ENCODE results near the gene CHD1.

Gene CHD1

GRCh38 chr5:98844865-98845264 is 83.9 kb downstream of the CHD1 start:
- Histone ChIP-seq H3K27ac (ENCODE audit: low read depth, low read length) (no peak overlapping the region), H3K36me3 (ENCODE audit: insufficient read depth, low read length) (no peaks in the 10 kb centered on the region), H3K4me1 (ENCODE audit: control insufficient read depth, insufficient read depth, low read length, unreplicated experiment) (no peaks in the 10 kb centered on the region), H3K79me2 (ENCODE audit: control insufficient read depth, insufficient read depth, low read length, unreplicated experiment) (no peaks in the 10 kb centered on the region), H2AFZ (ENCODE audit: low read length, unreplicated experiment) (no peak overlapping the region), H3K27me3 (ENCODE audit: insufficient read depth, low read length) (no peaks in the 10 kb centered on the region), H3K4me3 (ENCODE audit: low read depth, low read length) (no peak overlapping the region)

DNA sequence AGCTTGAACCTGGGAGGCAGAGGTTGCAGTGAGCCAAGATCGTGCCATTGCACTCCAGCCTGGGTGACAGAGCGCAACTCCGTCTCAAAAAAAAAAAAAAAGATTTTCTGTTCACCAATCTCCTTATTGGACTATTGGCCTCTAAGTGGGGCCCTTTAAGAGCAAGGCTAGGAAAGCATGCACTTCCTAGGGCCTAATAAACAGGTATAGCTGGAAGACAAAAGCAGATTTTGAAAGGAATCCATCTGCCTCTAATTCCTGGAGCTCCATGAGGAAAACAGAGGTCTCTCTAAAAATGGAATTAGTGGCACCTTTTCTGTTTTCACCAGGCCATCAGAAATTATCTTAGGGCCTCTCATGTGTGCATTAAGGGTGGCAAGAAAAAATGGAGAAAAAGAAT is 85.3 kb downstream of the CHD1 start:
- Histone ChIP-seq H3K4me1 (ENCODE audit: control insufficient read depth, insufficient read depth, low read length, unreplicated experiment) (no peaks in the 10 kb centered on the region), H3K27me3 (ENCODE audit: insufficient read depth, low read length) (no peaks in the 10 kb centered on the region), H3K36me3 (ENCODE audit: insufficient read depth, low read length) (no peaks in the 10 kb centered on the region), H2AFZ (ENCODE audit: low read length, unreplicated experiment) (no peak overlapping the region), H3K4me3 (ENCODE audit: low read depth, low read length) (no peak overlapping the region), H3K79me2 (ENCODE audit: control insufficient read depth, insufficient read depth, low read length, unreplicated experiment) (no peaks in the 10 kb centered on the region), H3K27ac (ENCODE audit: low read depth, low read length) (no peak overlapping the region)

DNA sequence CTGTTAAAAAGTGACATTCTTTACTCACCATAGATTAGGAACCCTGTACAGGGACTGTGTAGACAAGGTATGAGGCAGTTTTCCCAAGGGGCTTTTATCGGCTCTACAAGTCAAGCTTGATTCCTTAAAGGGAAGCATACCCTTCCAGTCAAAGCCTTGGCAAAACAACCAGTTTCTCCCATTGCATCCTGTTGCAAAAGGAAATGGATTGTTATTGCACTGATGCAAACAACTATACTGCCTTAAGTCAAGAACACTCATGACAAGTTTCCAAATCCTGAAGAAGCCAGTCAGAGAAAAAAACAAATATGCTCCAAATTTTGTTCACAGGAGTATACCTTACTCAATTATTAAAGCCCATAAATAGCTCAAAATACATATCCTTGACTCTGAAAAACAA is 87.9 kb downstream of the CHD1 start:
- Histone ChIP-seq H3K27ac (ENCODE audit: low read depth, low read length) (no peak overlapping the region), H3K4me1 (ENCODE audit: control insufficient read depth, insufficient read depth, low read length, unreplicated experiment) (no peaks in the 10 kb centered on the region), H2AFZ (ENCODE audit: low read length, unreplicated experiment) (no peak overlapping the region), H3K27me3 (ENCODE audit: insufficient read depth, low read length) (no peaks in the 10 kb centered on the region), H3K79me2 (ENCODE audit: control insufficient read depth, insufficient read depth, low read length, unreplicated experiment) (no peaks in the 10 kb centered on the region), H3K36me3 (ENCODE audit: insufficient read depth, low read length) (no peaks in the 10 kb centered on the region), H3K4me3 (ENCODE audit: low read depth, low read length) (no peak overlapping the region)

- Histone ChIP-seq H3K4me3 (ENCODE audit: low read depth, low read length) (no peak overlapping the region), H2AFZ (ENCODE audit: low read length, unreplicated experiment) (no peak overlapping the region)
Observed at GRCh38 chr5:98839469-98840383, 89.1 kb downstream of the CHD1 start.

DNA sequence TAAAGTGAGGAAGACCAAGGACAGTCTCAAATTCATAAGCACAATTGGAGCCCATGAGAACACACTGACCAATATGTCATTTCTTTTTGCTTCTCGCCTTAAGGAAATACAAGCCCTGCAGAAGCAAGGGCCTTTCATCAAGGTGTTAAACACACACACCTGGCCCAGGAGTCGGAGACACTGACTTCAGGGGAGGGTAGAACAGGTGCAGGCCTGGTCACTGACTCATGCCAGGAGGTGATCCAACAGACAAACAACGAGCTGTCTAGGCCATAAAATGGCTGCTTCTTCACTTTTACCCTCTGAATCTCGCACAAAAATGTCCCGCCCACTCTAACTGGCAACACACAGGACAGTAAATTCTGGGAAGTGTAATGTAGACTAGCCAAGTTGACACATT is 92.6 kb downstream of the CHD1 start:
- Histone ChIP-seq H2AFZ (ENCODE audit: low read length, unreplicated experiment) (no peak overlapping the region), H3K27ac (ENCODE audit: low read depth, low read length) (no peak overlapping the region), H3K27me3 (ENCODE audit: insufficient read depth, low read length) (no peaks in the 10 kb centered on the region), H3K79me2 (ENCODE audit: control insufficient read depth, insufficient read depth, low read length, unreplicated experiment) (no peaks in the 10 kb centered on the region), H3K36me3 (ENCODE audit: insufficient read depth, low read length) (no peaks in the 10 kb centered on the region), H3K4me3 (ENCODE audit: low read depth, low read length) (no peak overlapping the region), H3K4me1 (ENCODE audit: control insufficient read depth, insufficient read depth, low read length, unreplicated experiment) (no peaks in the 10 kb centered on the region)

More at GRCh38 chr5:98839469-98840383, 89.1 kb downstream of the CHD1 start:
- H3K27ac ChIP-seq (ENCODE audit: low read depth, low read length): no peak overlapping the region
- no peaks in the 10 kb centered on the region for H3K79me2 ChIP-seq (ENCODE audit: control insufficient read depth, insufficient read depth, low read length, unreplicated experiment)
- no peaks in the 10 kb centered on the region for H3K27me3 ChIP-seq (ENCODE audit: insufficient read depth, low read length)
- no peaks in the 10 kb centered on the region for H3K4me1 ChIP-seq (ENCODE audit: control insufficient read depth, insufficient read depth, low read length, unreplicated experiment)
- H3K36me3 ChIP-seq (ENCODE audit: insufficient read depth, low read length): no peaks in the 10 kb centered on the region

DNA sequence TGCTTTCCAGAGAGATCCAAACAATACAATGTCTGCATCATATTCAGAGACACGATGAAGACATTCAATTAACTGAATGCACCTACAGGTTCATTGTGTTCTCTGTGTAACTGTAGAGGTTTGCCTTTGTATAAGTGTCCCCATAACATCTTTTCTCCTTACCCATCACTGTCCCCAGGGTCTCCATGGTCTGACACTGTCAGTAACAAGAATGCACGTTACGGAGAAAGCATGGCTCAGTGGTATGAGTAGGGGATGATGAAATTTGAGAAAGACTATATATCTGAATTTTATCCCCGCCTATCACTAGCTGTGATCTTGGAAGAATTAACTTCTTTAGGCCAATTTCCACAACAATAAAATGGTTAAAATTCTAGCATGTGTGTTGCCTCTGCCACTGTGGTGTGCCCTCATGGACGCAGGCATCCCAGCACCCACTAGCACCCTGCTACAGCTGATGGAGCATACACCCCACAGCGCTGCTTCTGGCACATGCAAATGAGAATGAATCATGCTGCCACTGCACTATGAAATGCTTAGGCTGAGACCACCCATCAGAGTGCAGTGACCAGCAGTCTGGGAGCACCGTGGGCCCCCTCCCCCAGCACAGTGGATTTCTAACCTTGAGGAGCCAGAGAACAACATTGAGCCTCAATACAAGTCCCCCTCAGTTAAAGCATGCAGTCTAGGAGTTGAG is 101.1 kb downstream of the CHD1 start:
- no peaks in the 10 kb centered on the region for H3K27me3 ChIP-seq (ENCODE audit: insufficient read depth, low read length)
- no peaks in the 10 kb centered on the region for H3K36me3 ChIP-seq (ENCODE audit: insufficient read depth, low read length)
- no peak overlapping the region for H2AFZ ChIP-seq (ENCODE audit: low read length, unreplicated experiment)
- H3K79me2 ChIP-seq (ENCODE audit: control insufficient read depth, insufficient read depth, low read length, unreplicated experiment): no peaks in the 10 kb centered on the region
- peaks cover 5% of the 10 kb centered on the region for H3K4me1 ChIP-seq (ENCODE audit: control insufficient read depth, insufficient read depth, low read length, unreplicated experiment)
- no peak overlapping the region for H3K27ac ChIP-seq (ENCODE audit: low read depth, low read length)
- H3K4me3 ChIP-seq (ENCODE audit: low read depth, low read length): no peak overlapping the region

- H3K27ac ChIP-seq (ENCODE audit: low read depth, low read length): no peak overlapping the region
- H3K4me3 ChIP-seq (ENCODE audit: low read depth, low read length): no peak overlapping the region
- no peaks in the 10 kb centered on the region for H3K27me3 ChIP-seq (ENCODE audit: insufficient read depth, low read length)
- no peaks in the 10 kb centered on the region for H3K79me2 ChIP-seq (ENCODE audit: control insufficient read depth, insufficient read depth, low read length, unreplicated experiment)
- no peaks in the 10 kb centered on the region for H3K36me3 ChIP-seq (ENCODE audit: insufficient read depth, low read length)
- H3K4me1 ChIP-seq (ENCODE audit: control insufficient read depth, insufficient read depth, low read length, unreplicated experiment): peaks cover 5% of the 10 kb centered on the region
- H2AFZ ChIP-seq (ENCODE audit: low read length, unreplicated experiment): no peak overlapping the region
Observed at GRCh38 chr5:98827161-98827560, 101.6 kb downstream of the CHD1 start.

DNA sequence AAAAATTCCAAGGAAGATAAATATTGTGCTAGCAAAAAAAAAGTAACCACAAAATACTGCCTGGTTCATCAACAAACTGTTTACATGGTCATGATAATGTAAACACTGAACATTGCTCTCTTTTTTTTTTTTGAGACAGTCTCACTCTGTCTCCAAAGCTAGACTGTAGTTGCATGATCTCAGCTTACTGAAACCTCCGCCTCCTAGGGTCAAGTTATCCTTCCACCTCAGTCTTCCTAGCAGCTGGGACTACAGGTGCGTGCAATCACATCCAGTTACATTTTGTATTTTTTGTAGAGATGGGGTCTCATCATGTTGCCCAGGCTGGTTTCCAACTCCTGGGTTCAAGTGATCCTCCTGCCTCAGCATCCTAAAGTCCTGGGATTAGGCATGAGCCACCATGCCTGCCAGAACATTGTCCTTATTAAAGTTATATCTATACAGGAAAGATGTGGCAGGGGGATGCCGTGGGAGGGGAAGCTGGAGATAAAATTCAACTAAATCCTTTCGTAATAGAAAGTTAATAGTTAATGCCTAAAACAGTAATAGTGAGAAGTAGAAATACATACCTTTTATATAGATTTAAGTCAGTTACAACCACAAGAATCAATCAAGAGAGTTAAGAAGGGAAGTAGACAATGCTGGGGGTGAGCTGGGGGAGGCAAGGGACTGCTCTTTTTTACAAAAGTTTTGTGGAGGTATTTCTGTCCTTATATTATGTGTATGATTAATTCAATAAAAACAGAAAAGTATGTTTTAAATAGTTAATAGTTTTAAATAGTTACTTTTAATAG is 103.0 kb downstream of the CHD1 start:
- no peaks in the 10 kb centered on the region for H3K79me2 ChIP-seq (ENCODE audit: control insufficient read depth, insufficient read depth, low read length, unreplicated experiment)
- H3K36me3 ChIP-seq (ENCODE audit: insufficient read depth, low read length): no peaks in the 10 kb centered on the region
- H3K27ac ChIP-seq (ENCODE audit: low read depth, low read length): no peak overlapping the region
- H2AFZ ChIP-seq (ENCODE audit: low read length, unreplicated experiment): no peak overlapping the region
- H3K4me1 ChIP-seq (ENCODE audit: control insufficient read depth, insufficient read depth, low read length, unreplicated experiment): peaks cover 5% of the 10 kb centered on the region
- no peaks in the 10 kb centered on the region for H3K27me3 ChIP-seq (ENCODE audit: insufficient read depth, low read length)
- H3K4me3 ChIP-seq (ENCODE audit: low read depth, low read length): no peak overlapping the region

- Histone ChIP-seq H3K27ac (ENCODE audit: low read depth, low read length) (no peak overlapping the region), H3K4me1 (ENCODE audit: control insufficient read depth, insufficient read depth, low read length, unreplicated experiment) (no peaks in the 10 kb centered on the region), H3K79me2 (ENCODE audit: control insufficient read depth, insufficient read depth, low read length, unreplicated experiment) (no peaks in the 10 kb centered on the region), H3K4me3 (ENCODE audit: low read depth, low read length) (no peak overlapping the region), H2AFZ (ENCODE audit: low read length, unreplicated experiment) (no peak overlapping the region), H3K27me3 (ENCODE audit: insufficient read depth, low read length) (no peaks in the 10 kb centered on the region), H3K36me3 (ENCODE audit: insufficient read depth, low read length) (no peaks in the 10 kb centered on the region)
Observed at GRCh38 chr5:98816582-98817222, 112.1 kb downstream of the CHD1 start.

DNA sequence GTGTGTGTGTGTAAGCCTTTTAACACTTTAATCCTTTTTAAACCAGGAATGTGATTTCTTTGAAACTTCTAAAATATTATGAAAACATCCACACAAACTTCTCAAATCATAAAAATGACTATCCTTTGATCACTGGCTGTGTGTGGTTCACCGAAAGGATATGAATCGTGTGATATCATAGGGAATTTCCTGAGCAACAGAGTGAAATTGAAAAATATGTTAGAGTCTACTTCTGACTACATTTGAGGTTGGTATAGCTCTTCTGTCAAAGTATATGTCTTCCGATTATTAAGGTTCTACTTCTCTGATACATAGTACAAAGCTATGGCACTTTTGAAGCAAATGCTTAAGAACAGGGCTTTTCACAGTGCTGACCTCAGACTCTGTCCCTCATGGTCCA is 115.1 kb downstream of the CHD1 start:
- Histone ChIP-seq H3K27ac (ENCODE audit: low read depth, low read length) (no peak overlapping the region), H3K4me1 (ENCODE audit: control insufficient read depth, insufficient read depth, low read length, unreplicated experiment) (no peaks in the 10 kb centered on the region), H3K79me2 (ENCODE audit: control insufficient read depth, insufficient read depth, low read length, unreplicated experiment) (no peaks in the 10 kb centered on the region), H2AFZ (ENCODE audit: low read length, unreplicated experiment) (no peak overlapping the region), H3K27me3 (ENCODE audit: insufficient read depth, low read length) (no peaks in the 10 kb centered on the region), H3K36me3 (ENCODE audit: insufficient read depth, low read length) (no peaks in the 10 kb centered on the region), H3K4me3 (ENCODE audit: low read depth, low read length) (no peak overlapping the region)
